Right lung (tissue), 5 donors: ENCODE data around the gene SMAD9. TPM values are rescaled to one million over a fixed set of nuclear protein-coding genes. Genes with fewer than 3 reads are reported as not detected.

ENCODE experiments used
- DNase-seq, 2 donors: peaks; one replicate each; pipeline ENCODE4 v3.0.0-alpha.2; 2013
- polyA plus RNA-seq, 5 donors: library from polyadenylated mRNA; unstranded; fragments of 120-200 nt; gene quantifications; one replicate each; pipeline versions ENCODE4 v1.2.1 to v1.2.3, GENCODE V29; 2013; ENCODE audit warnings: inconsistent platforms in 1 of 5, low replicate concordance in 1 of 5; ENCODE audit not compliant: insufficient read length in 5 of 5, insufficient read depth in 1 of 5

The SMAD9 gene
- polyA plus RNA-seq, 5 donors, result 19.0 to 32.6 (median 29.2) TPM

- peak; percentile 90 to 91 for DNase-seq
These were observed 101.0 kb downstream of the SMAD9 start, which contains the start of gene RFXAP for GRCh38 chr13:36818804-36819738. TSS of gene RFXAP (plus strand) at chr13:36819222. CDS start at chr13:36819358, 136 bp downstream.

GRCh38 chr13:36817996-36818803 is 101.8 kb downstream of the SMAD9 start:
- DNase-seq, result no peak

GRCh38 chr13:36815062-36815461 is 105.0 kb downstream of the SMAD9 start:
- no peak for DNase-seq

GRCh38 chr13:36814465-36814864 is 105.6 kb downstream of the SMAD9 start:
- DNase-seq, result peak; percentile 59 to 60

- DNase-seq, result no peak
These were observed 106.8 kb downstream of the SMAD9 start for GRCh38 chr13:36813225-36813624.

- DNase-seq, result no peak
These were observed 112.4 kb downstream of the SMAD9 start for GRCh38 chr13:36807616-36808015.

GRCh38 chr13:36806102-36806501 is 113.9 kb downstream of the SMAD9 start:
- DNase-seq, result no peak

GRCh38 chr13:36804588-36804987 is 115.5 kb downstream of the SMAD9 start:
- DNase-seq, result no peak

- DNase-seq, result no peak
These were observed 119.0 kb downstream of the SMAD9 start for GRCh38 chr13:36801035-36801434.

- DNase-seq, result no peak
These were observed 124.0 kb downstream of the SMAD9 start for GRCh38 chr13:36796052-36796451.

- no peak for DNase-seq
These were observed 124.6 kb downstream of the SMAD9 start for GRCh38 chr13:36795463-36795862.

Other genes with a start within 250 kb of the SMAD9 start
- 10 to 100 TPM in 1 of 5 donors, 1 to 10 TPM in 4; 6.2 to 12.2 (median 7.3) TPM for gene SERTM1, start 246.2 kb downstream of the SMAD9 start, polyA plus RNA-seq
- gene RFXAP, start 101.0 kb downstream of the SMAD9 start, polyA plus RNA-seq, result 10 to 100 TPM; 15.7 to 23.7 (median 20.0) TPM
- 10 to 100 TPM; 34.3 to 46.7 (median 41.5) TPM for gene ALG5, start 79.1 kb upstream of the SMAD9 start, polyA plus RNA-seq
- gene EXOSC8, start 80.5 kb upstream of the SMAD9 start, polyA plus RNA-seq, result 100 to 1,000 TPM in 1 of 5 donors, 10 to 100 TPM in 4; 78.1 to 105 (median 82.9) TPM
- 100 to 1,000 TPM in 4 of 5 donors, 10 to 100 TPM in 1; 84.8 to 143 (median 118) TPM for gene SUPT20H, start 139.4 kb upstream of the SMAD9 start, polyA plus RNA-seq
- gene CSNK1A1L, start 185.4 kb upstream of the SMAD9 start, polyA plus RNA-seq, result under 1 TPM in 4 of 5 donors, not detected in 1; 0.10 to 0.22 (median 0.16) TPM